ENCODE measurements around the gene PELI2.

Gene PELI2

DNA sequence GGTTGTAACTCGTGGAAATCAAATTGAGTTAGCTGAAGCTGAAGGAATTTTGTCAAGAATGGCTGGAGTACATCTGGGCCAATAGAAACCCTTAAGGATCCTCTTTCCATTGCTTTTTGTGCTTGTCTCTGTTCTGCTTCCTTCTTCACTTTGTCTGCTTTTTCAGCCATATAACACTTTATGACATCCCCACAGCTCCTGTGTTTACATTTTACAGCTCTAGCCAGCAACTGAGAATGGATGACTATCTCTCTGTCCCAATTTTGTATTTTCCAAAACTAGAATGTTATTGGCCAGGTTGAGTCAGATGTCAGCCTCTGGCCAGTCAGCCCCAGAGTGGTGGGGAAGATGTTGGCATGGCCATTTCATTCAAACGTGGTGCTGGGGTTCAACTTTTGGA, 57.6 kb downstream of the PELI2 start:
- DNase-seq = no peak

DNA sequence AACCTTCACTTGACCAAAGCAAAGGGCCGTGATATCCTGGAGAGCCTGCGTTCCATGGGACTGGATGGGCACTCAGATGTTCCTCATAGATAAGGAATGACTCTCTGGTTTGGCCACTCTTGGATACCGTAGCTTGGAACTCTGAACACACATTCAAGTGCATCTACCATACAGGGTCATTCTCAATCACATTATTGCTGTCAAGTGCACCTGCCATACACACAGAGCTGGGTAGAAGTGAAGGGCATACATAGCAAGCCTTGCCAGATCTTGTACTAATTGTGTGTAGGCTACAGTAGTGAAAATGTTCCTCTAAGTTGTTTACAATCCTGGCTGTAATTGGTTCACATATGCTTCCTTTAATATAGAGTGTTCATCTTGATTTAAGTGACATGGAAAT, 58.3 kb downstream of the PELI2 start:
- DNase-seq = peak; percentile 16

DNA sequence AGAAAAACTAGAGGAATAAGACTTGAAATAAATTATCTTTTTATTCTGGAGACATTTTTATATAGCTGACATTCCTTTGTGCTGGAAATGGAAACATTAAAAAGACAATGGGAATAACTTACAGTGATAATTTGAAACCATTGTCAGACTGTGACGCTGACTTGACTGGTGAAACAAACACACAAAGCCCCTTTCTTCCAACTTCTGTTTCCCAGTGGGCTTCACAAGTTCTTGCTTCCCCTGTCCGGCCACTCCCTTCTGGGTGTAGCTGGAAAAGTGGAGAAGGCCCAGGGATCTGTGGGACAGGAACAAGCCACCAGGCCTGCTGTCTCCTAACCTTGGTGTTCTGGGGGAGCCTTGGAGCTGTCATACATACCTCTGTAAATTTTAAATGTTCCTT, 58.8 kb downstream of the PELI2 start:
- DNase-seq = no peak

GRCh38 chr14:56180754-56181542, 62.7 kb downstream of the PELI2 start:
- no peak for DNase-seq

DNA sequence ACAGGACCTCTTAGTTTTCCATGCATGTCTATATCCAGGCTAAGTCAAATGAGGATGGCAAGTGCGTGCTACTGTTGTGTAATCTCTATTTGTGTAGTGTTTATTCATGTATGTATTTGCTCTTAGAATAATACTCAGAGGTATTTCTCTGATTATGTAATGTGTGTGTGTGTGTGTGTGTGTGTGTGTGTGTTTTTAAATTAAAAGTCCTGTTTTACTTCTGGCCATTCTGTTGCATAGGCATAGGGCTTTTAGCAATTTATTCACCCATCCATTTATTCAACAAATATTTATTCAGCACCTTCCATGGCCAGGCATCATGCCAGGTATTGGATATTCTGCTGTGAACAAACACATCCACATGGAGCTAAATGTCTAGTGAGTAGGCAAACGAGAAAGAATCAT, 63.5 kb downstream of the PELI2 start:
- peak; percentile 98 for DNase-seq

DNA sequence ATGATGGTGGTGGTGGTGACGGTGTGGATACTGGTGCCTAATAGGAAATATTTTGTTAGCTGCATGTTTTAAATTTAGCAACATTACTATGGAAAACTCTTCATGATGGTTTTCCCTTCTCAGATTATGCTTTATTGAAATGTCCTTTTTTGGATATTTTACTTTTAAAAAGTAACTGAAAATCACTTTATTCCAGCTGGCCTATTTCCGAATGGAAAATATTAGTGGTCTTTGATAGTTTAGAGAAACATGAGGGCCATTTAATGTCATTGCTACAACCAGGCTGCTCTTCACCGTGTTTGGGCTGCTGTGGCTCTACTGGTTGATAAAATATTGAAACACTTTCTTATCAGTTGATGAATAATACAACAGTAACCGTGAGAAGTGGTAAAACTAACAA, 64.2 kb downstream of the PELI2 start:
- no peak for DNase-seq

DNA sequence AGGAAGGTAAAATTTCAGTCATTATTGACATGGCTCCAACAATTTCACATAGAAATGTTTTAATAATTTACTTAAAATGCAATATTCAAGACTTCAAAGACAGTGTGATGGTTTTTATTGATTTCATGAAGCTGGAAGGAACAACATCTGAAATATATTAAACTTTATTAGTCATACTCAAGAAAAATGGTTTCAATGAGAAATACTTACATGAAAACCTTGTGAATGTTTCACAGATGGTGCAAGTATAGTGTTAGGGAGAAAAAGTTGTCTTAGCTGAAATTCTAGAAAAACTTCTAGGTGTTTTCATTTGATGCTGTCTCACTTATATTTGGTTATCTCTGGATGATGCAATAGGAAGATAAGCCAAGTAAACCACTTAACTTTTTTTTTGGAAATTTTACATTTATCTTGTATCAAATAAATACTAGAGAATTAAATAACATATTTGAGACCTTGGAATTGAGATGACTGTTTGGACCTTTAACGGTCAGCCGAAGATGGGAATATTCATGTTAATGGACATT, 65.5 kb downstream of the PELI2 start:
- no peak for DNase-seq

DNA sequence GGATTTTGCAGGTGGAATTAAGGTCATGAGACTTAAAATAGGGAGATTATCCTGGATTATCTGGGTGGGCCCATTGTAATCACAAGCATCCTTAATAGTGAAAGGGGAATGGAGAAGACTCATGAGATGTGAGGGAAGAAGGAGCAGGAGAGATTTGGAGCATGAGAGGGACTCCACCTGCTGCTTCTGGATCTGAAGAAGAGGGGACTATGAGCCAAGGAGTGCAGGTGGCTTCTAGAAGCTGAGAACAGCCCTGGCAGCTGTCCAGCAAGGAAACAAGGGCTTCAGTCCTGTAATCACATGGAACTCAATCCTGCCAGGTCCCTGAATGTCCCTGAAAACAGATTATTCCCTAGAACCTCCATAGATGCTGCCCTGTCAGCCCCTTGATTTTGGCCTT, 67.8 kb downstream of the PELI2 start:
- no peak for DNase-seq

GRCh38 chr14:56187736-56188135, 69.5 kb downstream of the PELI2 start:
- no peak for DNase-seq

DNA sequence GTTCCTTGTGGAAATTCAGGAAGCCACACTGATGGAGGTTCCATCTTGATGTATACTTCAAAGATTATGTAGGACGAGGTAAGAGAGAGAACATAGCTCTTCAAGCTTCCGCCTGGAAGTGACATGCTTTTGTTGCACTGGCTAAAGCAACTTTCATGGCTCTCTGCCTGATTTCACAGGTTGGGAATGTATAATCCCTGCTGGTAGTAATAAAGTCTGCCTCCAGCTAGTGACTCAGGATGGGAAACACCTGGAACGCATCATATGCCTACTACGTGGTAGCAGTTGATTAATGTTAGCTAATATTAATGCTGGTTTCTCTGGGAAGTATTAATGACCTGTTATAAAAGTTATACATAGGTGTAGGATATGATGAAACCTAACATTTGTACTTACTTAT, 71.1 kb downstream of the PELI2 start:
- DNase-seq = no peak

DNA sequence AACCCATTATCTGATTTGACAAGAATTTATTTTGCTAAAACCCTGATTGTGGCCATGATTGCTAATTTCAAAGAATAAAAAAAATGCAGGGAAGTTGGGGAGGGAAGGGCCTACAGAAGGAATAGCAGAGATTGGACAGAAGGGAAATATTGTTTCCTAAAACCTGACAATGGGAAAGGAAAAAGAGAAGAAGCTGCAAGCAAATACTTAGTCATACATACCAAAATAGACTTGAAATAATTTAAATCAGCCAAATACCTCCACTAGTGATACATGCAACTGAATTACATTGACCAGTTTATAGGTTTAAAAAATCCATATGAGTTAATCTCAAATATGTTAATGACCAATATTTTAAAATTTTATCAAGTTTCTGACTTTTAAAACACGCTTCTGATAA, 75.1 kb downstream of the PELI2 start:
- DNase-seq = no peak

DNA sequence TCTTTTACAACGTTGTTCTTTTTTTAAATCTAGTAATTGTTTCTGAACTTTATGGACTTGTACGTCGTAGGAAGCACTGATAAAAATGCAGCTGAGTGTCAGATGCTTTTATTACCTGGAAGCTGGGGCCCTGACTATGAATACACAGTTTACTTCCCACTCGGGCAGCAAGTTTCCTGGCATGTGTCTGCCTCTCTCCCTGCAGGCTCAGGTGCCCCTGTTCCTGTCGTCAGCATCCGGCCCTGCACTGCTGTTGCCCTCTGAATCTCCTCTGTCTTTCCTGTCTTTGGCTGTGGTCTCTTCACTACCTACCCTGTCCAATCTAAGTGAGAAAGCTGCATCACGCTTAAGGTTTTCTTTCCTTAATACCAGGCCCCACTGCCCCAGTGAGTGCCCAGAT, 75.8 kb downstream of the PELI2 start:
- no peak for DNase-seq

DNA sequence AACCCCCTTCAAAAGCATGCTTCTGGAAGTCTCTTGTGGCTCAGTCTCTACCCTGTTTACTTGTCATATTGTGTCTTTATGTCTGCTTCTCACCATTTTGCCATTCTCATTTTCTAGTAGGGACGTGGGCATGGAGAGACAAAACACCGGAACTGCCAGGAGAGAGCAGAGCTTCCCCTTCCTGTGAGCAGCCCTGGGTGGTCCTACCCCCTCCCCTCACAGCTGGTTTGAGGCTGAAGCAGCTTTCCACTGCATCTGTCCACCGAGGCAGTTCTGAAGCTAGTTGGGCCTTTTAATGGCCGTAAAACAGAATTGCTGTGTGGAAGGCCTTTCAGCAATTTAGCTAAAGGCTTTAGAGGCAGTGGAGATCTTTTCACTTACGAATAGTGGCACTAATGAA, 77.0 kb downstream of the PELI2 start:
- no peak for DNase-seq

GRCh38 chr14:56195704-56196103, 77.5 kb downstream of the PELI2 start:
- DNase-seq = peak; percentile 88

DNA sequence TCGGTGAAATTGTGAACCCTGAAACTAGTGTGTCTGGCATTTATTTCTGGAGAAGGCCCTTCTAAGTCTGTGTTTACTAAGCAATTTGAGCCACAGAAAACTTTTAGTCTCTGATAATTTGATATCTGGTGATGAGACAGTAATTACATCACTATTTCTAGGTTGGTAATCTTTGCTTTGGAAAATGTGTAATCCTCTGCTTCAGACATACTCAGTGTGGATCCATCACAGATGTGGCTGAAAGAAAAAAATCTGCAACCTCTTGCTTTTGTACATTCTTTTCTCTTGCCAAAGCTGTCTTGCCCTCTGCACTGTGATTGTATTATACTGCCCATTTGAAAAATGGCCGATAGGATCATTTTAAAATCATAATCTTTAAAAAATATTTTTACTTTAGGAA, 78.1 kb downstream of the PELI2 start:
- no peak for DNase-seq

DNA sequence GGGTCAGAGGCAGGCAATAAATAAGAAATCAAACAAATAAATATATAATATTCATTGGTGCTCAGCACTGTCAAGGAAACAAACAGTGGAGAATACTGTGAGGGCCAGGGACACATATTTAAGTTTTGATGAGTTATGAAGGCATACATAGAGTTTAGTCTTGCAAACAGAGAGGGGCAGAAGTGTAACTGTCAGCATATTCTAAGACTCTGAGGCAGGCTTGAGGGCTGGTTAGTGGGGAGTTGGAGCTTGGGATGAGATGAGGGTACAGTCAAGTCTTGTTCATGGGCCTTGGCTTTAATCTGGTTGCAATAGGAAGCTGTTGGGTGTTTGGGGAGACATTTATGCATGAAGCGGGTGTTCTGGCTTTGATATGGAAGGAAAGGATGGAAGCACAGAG, 78.9 kb downstream of the PELI2 start:
- DNase-seq = no peak

- no peak for DNase-seq
These were observed 80.2 kb downstream of the PELI2 start for GRCh38 chr14:56198438-56198837.

DNA sequence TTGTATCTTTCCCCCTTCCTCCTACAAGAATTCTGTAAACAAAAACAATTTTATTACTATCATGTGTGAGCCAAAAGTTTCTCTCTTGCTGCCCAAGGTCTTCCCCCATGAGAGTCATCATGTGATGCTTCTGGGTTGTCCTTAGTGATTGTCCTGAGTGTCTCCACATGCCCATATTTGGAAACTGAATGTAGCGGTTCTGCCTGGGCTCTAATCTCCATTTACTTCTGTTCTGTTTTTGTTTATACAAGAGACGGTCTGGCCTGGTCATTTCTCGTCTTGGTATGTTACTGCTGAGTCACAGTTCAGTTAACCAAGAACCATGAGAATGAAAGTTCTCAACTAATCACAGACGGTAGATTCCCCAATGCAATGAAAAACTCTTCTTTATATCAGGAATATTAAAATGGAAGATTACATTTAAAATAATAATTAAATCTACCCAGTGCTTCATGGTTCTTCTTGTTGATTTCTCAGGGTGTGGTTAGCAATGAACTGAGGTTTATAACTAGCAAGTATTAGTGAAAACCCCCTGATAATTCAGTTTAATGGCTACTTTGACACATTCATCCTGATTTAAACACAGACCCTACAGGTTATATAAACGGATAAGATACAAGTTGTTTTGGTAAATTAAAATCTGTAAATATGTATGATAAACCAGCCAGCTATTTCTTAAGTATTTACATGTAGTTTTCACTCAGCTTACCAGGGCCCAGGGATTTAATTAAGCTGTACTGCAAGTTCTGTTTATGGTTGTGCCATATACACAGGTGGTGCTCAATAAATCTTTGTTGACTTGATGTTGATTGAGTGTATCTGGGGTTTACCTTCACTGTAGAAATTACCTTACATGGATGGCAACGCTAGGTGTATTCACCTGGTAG, 81.1 kb downstream of the PELI2 start:
- DNase-seq = peak; percentile 16

GRCh38 chr14:56199982-56200577, 81.9 kb downstream of the PELI2 start:
- no peak for DNase-seq

DNA sequence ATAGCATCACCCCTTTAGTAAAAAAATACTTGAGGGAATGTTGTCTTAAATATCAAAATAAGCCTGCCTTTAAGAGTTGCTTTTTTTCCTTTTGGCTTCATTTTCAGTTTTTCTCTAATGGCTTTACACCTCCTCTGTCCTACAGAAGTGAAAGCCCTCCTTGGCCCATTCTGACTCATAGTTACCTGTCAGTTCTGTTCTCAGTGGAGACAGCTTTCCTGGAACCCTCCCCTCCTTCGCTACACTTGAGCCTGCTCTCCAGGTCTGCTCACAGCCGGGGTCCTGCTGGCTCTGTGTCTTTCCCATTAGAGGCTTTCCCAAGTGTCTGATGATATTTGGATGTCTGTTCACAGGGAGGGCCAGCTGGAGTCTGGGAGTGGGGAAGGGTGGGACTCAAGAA, 84.0 kb downstream of the PELI2 start:
- DNase-seq = no peak

DNA sequence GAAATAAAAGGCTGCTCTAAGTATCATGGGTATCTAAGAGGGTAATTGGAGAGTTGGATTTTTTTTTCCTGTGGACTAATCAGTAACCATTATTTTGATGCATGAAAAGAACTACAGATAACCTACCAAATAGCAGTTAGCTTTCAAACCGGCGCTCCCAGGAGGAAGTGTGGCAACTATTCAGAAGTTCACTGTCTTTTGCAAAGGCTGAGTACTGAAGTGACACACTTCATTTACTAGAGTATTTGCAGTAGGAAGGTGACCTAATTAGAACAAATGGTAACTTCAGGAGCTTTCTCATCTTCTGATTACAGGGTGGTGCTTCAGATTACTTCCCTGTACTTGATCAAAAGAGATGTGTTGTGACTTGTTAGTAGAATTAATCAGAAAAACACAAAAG, 87.7 kb downstream of the PELI2 start:
- DNase-seq = no peak

- no peak for DNase-seq
These were observed 88.4 kb downstream of the PELI2 start for GRCh38 chr14:56206596-56206995.

DNA sequence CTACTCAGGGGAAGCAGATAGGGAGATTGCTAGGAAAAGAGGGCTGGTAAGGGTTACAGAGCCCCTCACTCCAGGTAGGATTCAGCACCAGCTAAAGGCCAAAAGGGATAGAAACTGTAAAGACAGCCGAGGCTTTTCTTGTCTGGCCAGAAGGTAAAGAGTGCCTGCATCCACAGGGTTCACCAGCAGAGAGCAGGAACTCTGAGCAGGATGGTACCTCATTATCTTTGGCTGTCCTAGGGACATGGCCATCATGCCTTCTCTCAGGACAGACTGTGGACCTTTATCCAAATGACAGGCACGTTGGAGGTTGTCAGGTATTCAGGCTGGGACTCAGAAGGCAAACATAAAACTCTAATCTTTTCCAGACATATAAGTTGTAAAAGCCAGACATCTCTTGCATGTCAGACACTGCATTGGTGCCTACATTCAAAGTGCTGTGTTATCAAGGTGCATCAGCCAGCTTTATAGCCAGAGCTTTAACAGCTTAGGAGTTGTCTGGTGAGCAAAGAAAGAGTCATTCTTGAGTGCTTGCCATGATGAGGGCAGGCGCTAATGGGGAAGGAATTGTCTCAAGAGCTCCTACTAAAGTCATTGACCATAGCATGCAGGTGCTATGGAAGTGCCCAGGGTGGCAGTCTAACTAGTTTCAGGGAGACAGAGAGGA, 89.5 kb downstream of the PELI2 start:
- DNase-seq = no peak
